GM20431 (cell line): Measurements from ENCODE around the gene OSER1.
"Not testable (repeated sequence)": the region's sequence is repeated elsewhere in the genome, so short reads cannot be mapped to it uniquely, and the experiment has no call there.

ENCODE experiments used
- in situ Hi-C: fragments of 300-500 bp; cut with MseI, MboI; formaldehyde crosslinking; loops from one replicate; pipeline ENCODE4 v1.15.0; 2020; ENCODE audit warnings: low sequenced_read_pairs; ENCODE audit not compliant: unreplicated experiment

The OSER1 gene

DNA sequence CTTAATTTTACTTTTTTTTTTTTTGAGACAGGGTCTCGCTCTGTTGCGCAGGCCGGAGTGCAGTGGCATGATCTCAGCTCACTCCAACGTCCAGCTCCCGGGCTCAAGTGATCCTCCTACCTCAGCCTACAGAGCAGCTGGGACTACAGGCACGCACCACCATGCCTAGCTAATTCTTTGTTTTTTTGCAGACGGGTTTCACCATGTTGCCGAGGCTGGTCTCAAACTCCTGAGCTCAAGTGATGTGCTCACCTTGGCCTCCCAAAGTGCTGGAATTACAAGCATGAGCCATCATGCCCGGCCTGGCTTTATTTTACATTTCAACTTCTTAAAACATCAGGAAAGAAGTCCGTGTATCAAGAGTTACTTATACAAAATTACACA lies 5.7 kb downstream of the OSER1 start:
- in situ Hi-C loops, result no loop called here

DNA sequence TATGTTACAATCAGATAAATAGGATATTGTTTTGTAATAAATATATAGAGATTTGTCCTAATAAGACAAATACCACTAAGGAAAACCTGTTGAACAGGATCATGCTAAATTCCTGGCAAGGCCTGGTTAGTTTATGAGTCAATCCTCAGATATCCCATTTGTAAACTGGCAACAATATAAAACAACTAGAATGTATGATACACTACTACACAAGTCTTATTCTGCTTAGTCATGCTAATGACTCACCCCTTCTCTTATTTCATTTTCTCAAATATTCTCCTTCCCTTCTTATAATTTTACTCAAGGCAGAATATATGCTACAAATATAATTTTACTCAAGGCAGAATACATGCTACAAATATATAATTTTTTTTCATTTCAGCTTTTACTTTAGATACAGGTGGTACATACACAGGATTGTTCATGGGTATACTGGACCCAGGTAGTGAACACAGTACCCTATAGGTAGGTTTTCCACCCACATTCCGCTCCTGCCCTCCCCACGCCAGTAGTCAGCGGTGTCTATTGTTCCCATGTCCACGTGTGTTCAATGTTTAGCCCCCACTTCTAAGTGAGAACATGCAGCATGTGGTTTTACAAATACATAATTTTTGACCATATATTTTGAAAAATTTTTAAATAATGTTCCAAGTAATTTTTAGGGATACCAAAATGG lies 6.3 kb downstream of the OSER1 start:
- in situ Hi-C loops, result no loop called here

DNA sequence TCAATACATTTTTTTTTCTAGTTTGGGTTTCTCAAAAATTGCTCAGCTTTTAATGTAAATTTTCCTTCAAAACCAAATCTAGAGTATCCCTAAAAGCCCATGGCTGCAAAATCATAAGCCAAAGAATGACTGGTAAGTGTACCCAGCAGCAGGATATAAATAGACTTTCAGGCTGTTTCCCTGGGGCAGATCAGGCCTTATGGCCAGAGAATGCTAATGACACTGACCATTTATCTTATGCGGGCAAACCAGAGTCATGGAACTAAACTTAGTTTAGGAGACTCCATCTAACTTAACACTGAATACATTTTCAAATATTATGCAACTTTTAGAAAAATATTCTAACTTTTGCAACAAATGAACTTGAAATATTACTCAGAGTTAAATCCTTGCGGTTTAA lies 7.4 kb downstream of the OSER1 start:
- in situ Hi-C loops, result no loop called here

DNA sequence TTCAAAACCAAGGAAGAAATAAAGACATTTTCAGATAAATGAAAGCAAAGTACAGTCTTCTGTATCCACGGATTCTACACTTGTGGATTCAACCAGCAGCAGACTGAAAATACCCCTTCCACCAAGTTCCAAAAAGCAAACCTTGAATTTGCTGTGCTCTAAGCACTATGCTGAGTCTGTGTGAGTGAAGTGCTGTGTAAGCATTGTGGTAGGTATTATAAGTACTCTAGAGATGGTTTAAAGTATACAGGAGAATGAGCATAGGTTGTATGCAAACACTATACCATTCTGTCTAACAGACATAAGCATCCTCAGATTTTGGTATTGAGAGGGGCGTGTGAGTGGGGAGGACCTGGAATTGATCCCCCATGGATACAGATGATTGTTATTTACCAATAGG lies 9.6 kb downstream of the OSER1 start:
- in situ Hi-C loops, result no loop called here

DNA sequence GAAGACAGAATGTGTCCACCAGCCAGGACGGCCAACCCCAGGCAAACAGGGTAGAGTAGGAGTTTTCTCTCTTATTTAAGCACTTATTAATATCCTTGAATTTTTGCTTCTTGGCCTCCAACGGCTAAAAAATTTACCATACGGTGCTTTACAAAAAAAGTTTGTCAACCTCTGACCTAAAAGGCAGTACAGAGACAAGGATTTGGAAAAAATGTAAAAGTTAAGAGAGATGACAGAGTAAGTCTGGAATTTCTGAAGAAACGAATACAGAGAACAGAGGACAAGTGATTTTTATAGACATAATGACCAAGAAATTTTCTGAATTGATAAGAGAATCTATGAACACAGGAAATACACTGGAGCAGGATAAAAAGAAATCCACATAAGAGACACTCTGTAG lies 10.2 kb downstream of the OSER1 start:
- in situ Hi-C loops, result no loop called here

DNA sequence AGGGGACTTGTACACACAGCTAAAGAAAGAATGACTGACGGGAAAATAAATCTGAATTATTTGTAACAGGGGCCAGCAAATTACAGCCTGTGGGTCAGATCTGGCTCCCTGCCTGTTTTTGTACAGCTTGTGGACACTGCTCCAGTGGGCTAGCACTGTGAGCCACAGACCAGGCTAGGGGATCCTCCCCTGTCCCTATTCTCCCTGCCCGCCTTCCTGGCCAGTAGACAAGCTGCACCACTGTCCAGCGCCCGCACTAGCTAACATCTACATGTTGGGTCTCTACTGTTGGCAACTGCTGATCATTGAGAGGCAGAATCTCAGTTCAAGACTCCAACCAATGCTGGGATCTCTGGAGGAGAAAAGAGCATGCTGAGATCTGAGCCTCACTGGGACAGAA lies 10.7 kb downstream of the OSER1 start:
- in situ Hi-C loops, result no loop called here

DNA sequence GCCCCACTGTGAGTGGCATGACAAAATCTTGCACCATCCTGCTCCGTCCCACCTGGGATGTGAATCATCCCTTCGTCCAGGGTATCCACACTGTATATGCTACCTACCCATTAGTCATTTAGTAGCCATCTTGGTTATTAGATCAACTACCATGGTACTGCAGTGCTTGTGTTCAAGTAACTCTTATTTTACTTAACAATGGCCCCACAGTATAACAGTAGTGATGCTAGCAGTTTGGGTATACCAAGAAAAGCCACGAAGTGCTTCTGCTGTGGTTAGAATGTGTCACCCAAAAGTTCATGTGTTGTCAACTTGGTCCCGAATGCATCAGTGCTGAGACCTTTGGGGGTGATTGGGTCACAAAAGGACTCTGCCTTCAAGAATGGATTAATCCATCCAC lies 11.7 kb downstream of the OSER1 start:
- in situ Hi-C loops, result no loop called here

DNA sequence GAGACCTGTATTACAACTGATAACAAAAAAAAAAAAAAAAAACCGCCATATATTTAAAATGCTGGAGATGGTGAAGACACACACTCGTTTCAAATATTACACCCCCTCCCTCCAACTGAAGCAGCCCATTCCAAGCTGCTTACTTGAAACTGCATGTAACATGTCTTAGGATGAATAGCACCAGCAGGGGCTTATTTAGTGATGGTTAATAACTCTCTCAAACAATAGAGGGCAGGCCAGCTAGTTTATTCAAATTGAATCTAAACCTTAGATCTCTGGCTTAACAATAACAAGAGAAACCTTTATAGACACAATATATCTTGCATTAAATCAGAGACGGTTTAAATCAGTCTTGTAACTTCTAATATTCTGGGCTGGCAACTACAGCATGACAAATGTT lies 14.3 kb downstream of the OSER1 start:
- in situ Hi-C loops, result no loop called here

DNA sequence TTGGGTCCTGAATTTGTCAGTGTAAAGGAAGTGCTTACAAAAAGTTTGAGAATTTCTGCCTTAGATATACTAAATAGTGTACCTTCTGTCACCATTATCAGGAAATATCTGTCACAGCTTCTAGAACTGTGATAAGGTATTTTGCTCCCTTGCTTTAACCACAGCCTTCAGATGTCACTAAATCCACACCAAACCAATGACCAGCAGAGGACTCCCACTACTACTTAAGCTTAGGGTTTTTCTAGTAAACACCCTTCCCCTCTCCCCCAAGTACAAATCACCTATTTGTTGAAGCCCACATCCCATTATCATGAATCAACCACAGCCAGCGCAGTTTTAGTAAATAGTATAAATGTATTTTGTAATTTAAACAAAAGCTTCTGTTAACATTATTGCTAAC lies 15.0 kb downstream of the OSER1 start:
- in situ Hi-C loops, result no loop called here

DNA sequence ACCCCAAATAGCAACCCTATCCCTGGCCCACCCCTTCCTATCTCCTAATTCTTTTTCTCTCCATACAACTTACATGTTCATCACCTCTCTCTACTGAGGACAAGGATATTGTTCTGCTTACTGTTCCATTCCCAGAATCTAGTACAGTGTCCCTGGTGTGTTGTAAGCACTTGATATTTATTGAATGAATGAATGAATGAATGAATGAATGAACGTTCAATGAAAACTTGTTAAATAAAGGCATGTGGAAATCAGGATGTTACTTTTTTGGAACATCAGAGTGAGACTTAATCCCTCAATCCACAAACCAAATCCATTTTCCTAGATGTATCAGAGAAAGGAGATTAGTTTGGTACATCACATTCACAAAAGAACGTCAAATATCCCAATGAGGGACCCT lies 16.8 kb downstream of the OSER1 start:
- in situ Hi-C loops, result no loop called here

DNA sequence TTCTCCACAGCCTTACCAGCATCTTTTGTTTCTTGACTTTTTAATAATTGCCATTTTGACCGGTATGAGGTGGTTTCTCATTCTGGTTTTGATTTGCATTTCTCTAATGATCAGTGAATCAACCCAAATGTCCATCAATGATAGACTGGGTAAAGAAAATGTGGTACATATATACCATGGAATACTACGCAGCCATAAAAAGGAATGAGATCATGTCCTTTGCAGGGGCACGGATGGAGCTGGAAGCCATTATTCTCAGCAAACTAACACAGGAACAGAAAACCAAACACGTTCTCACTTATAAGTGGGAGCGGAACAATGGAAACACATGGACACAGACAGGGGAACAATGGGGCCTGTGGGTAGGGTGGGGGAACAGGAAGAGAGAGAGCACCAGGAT lies 18.9 kb downstream of the OSER1 start:
- in situ Hi-C loops, result not testable (repeated sequence)

DNA sequence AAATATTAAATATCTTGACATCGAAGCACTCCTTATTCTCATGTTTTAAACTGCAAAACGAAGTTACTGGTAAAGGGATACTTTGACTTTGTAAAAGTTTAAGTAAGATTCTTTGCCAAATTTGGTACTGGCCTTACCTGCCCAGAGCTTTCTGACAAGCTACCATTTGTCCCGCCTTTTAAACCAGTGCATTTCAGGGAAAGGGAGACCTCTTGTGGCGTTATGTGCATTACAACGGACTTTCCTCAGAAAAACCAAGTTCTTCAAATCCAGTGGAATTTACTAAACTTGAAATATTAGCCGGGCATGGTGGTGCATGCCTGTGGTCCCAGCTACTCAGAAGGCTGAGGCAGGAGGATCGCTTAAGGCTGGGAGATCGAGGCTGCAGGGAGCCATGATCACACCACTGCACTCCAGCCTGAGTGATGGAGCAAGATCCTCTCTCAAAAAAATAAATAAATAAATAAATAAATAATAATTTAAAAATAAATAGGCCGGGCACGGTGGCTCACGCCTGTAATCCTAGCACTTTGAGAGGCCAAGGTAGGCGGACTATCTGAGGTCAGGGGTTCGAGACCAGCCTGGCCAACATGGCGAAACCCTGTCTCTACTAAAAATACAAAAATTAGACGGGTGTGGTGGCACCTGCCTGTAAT lies 20.2 kb downstream of the OSER1 start:
- in situ Hi-C loops, result not testable (repeated sequence)

DNA sequence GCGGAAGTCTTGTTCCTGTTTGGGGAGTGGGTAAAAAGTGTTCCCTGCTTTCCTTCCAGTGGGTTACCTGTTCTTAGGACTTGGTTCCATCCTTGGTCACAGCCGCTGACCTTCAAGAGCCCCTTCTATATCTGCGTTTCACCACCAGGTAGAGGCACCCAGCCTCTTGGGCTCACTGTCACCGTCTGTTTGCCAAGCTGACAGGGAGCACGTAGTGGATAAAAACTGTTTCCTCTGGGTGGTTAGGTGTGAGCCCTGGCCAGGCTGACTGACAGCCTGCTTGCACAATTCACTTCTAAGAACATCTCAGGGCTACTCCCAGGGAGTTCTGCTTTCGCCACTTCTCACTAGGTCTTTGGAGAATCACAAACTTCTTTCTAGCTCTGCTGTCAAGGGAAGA lies 21.8 kb downstream of the OSER1 start:
- in situ Hi-C loops, result no loop called here

DNA sequence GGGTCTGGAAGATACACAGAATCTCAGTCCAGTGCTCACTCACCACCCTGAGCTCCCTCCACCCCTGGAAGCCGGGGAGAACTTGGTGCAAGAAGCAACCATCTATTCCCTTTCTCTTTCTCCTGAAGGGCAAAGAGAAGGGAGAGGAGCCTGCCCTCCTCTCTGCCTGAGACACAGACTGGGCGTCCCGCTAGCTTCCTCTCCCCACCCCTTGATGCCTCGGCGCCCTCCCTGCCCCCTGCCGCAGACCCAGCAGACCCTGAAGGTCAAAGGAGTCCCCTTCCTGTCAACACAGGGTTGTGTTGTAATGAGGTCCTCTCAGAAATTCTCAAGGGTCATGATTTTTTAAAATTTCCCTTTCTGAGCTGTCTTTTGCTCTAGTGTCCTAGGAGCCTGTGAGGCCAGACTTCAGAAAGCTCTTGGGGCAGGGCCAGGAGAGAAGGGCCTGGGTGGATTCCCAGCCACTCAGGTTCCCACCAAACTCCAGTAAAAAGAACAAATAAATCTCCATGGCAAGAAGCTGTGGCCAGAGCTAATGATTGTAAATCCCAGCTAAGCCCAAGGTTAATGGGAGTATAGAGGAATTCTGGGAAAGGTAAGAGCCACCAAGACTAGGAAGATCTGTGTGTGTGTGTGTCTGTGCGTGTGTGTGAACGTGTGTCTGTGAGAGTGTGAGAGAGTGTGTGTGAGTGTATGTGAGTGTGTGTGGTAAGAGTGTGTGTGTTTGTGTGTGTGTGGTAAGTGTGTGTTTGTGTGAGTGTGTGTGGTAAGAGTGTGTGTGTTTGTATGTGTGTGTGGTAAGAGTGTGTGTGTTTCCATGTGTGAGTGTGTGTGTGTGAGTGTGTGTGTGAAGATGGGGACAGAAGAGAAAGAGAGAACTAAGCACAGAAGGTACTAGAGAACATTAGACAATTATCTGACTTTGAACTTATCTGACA lies 22.5 kb downstream of the OSER1 start:
- in situ Hi-C loops, result no loop called here

DNA sequence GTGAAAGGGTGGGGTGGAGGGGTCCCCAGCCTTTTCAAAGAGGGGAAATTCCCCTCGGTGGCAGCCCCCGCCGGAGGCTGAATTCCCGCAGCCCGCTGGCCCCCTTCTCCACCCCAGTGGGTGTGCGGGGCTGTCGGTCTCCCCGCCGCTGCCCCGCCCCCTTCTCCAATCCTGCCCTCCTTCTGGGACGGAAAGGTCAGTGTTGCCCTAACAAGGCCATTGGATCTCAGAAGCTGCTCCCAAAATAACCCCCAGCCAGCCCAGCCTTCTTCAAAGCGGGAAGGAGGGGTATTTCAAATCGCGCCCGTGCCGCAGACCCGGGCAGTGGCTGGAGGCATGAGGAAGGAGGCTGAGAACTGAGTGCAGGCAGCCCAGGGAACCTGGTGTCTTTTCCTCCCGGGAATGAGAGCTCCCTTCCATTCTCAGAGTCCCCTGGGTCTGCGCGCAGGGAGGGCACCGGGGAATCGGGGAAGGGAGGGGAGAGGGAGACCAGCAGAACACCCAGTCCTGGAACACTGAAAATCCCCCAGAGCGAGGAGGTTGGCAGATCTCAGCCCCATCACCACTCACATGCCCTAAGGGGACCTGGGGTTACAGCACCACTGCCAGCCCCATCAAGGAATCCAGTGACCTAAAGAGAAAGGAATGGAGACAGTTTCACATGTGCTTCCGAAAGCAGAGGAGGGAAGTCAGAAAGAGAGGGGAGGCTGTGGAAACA lies 23.4 kb downstream of the OSER1 start, which contains the start of gene JPH2:
JPH2 (minus strand) TSS at position 135 of the 718 bp plus-strand sequence. CDS start 483 bp downstream, outside the sequence.
- in situ Hi-C loops, result no loop called here

DNA sequence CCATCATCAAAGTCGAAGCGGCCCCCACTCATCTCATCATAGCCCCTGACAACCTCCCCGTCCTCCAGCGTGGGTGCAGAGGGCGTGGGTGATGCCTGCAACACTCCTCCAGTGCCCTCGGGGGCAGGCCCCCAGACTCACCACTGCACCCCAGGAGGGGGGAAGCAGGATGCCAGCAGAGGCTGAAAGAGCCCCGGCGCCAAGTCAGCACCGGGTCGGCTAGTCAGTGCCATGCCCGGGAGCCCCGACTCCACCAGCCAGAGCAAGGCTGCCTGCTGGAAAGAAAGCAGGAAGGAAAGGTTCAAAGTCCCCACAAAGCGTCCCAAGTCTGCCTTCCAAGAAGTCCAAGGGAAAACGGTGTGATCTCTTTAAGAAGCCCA lies 23.9 kb downstream of the OSER1 start:
- in situ Hi-C loops, result no loop called here

DNA sequence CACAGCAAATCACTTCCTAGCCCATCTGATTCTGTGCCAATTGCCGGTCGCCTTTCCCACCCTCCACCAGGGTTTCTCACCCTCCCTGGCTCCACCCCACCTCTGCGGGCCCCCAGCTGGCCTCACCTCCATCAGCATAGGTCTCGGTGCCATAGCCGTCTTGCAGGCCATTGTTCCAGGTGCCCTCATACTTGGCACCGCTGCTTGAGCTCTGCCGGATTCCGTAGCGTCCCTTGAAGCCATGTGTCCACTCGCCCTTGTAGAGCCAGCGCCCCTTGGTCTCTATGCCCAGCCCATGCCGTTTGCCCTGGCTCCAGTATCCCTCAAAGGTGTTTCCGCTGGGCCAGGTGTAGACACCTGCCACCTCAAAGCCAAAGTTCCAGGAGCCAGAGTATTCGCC lies 24.4 kb downstream of the OSER1 start:
- in situ Hi-C loops, result no loop called here

DNA sequence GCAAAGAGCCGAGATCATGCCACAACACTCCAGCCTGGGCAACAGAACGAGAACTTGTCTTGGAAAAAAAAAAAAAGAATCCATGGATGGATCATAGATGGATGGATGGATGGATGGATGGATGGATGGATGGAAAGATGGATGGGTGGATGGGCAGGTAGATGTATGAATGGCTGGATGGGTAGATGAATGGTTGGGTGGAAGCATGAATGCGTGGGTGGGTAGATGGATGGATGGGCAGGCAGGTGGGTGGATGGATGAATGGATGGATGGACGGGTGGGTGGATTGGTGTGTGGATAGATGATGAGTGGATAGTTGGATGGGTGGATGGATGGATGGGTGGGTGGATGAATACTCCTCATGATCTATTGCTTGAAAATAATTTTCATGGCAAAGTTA lies 25.0 kb downstream of the OSER1 start:
- in situ Hi-C loops, result no loop called here

DNA sequence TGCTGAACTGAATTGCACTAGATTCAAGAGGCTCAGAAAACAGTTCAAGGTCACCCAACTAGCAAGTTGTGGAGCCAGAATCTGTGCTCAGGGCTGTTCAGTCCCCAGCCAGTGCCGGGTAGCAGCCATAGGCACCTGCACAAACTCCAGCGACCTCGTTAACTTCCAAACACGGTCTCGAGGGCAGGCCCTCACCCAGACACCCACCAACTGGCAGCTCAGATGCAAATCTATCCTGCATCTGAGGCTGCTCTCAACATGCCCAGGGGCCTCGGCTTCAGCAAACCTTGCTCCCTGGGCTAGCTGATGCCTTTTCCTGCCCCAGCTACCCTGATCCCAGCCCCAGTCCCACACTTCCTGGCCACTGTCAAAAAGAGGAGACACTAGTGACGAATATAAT lies 27.3 kb downstream of the OSER1 start:
- in situ Hi-C loops, result no loop called here

DNA sequence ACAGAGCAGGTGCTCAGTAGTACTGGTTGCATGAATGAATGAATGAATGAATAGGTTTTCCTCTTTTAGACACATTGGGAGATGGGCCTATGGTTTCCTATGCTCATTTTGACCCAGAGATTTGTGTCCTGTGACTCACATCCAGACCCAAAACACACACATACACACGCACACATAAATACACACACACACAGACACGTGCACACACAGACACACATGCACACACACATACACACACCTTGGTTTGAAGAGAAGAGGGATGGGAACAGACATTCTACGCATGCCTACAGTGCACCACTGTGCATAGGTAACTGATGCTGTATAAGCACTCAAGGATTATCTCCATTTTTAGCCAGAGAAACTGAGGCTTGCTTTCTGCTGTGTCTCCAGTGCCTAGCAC lies 27.7 kb downstream of the OSER1 start:
- in situ Hi-C loops, result no loop called here
